Sigmoid colon (tissue), 7 donors: ENCODE data around the gene RNASE13. TPM values are rescaled to one million over a fixed set of nuclear protein-coding genes. Genes with fewer than 3 reads are reported as not detected.

Experiments
- DNase-seq: peaks from one replicate; pipeline ENCODE4 v3.0.0-alpha.2; 2019
- H3K27ac ChIP-seq, 4 donors: fragments of 200-600 bp; sonication (generic); one replicate each; pipeline ENCODE4 v1.5.1; 2016 to 2019; ENCODE audit warnings: mild to moderate bottlenecking in 1 of 4
- H3K27me3 ChIP-seq, 3 donors: fragments of 200-600 bp; sonication (generic); one replicate each; pipeline ENCODE4 v1.5.1; 2019; ENCODE audit warnings: mild to moderate bottlenecking in 1 of 3
- H3K36me3 ChIP-seq, 4 donors: fragments of 200-600 bp; sonication (generic); one replicate each; pipeline ENCODE4 v1.5.1; 2016 to 2019
- H3K4me1 ChIP-seq, 4 donors: fragments of 200-600 bp; sonication (generic); one replicate each; pipeline ENCODE4 v1.5.1; 2017 to 2019
- H3K4me3 ChIP-seq, 4 donors: fragments of 200-600 bp; sonication (generic); one replicate each; pipeline ENCODE4 v1.5.1; 2017 to 2019; ENCODE audit warnings: mild to moderate bottlenecking in 2 of 4, moderate library complexity in 1 of 4
- H3K9me3 ChIP-seq, 4 donors: fragments of 200-600 bp in 3 of 4; sonication (generic) in 3 of 4; one replicate each; pipeline versions ENCODE4 v1.5.1 to v1.6.1; 2013 to 2019
- CTCF ChIP-seq, 4 experiments: fragments of 450-650 bp in 3 of 4; fragments of 200-600 bp in 1 of 4; IDR thresholded peaks; one replicate each; pipeline ENCODE4 v1.5.1; 2016 to 2019; ENCODE audit warnings: antibody characterized with exemption in 4 of 4, mild to moderate bottlenecking in 3 of 4, moderate library complexity in 2 of 4
- EP300 ChIP-seq, 4 donors: sonication (generic); formaldehyde crosslinking; IDR thresholded peaks; one replicate each; pipeline ENCODE4 v1.6.1; 2017; ENCODE audit warnings: antibody characterized with exemption in 4 of 4
- POLR2A ChIP-seq, 2 donors: fragments of 450-650 bp; IDR thresholded peaks; one replicate each; pipeline ENCODE4 v1.6.1; 2016; ENCODE audit warnings: antibody characterized with exemption in 2 of 2, mild to moderate bottlenecking in 2 of 2, moderate library complexity in 2 of 2
- POLR2AphosphoS5 ChIP-seq, 4 donors: sonication (generic); formaldehyde crosslinking; IDR thresholded peaks; one replicate each; pipeline ENCODE4 v1.6.1; 2017; ENCODE audit warnings: antibody characterized with exemption in 4 of 4
- WGBS, 2 donors: extraction: QIAGEN DNeasy Blood & Tissue Kit; methylation state at CpG; one replicate each; pipeline ENCODE4 v1.1.7; 2013; 5-methylcytosine and 5-hydroxymethylcytosine counted together
- intact Hi-C: fragments of 100-400 bp; cut with DNase I; formaldehyde crosslinking; loops from one replicate; pipeline ENCODE4 v1.15.1; 2023
- polyA plus RNA-seq, 3 donors: library from polyadenylated mRNA; stranded (reverse); fragments of 200-250 nt; gene quantifications; one replicate each; pipeline ENCODE4 v1.2.3, GENCODE V29; 2013
- total RNA-seq, 4 donors: library from RNA; depleted of rRNA; stranded (reverse); fragments of >200 nt; gene quantifications; one replicate each; pipeline ENCODE4 v1.1.0, GENCODE V29; 2016
- donor health status: healthy with polysubstance abuse.
- donor health status: Bipolar disorder and iron deficiency.
- donor health status: healthy.

RNASE13 gene
- total and polyA plus RNA-seq, 7 donors, result not detected

GRCh38 chr14:21019366-21019765, 15.2 kb downstream of the RNASE13 start:
- DNase-seq, result no peak
- intact Hi-C loops, result no loop called here
- H3K9me3 ChIP-seq, result no peaks in the 10 kb centered on the region
- peaks cover 17 to 64% (median 36%) of the 10 kb centered on the region in 4 donors for H3K36me3 ChIP-seq
- 76 to 85% methylated on average over 1 of the region's 1 CpG for WGBS, 2 donors
- H3K27me3 ChIP-seq, result no peaks in the 10 kb centered on the region
- H3K4me1 ChIP-seq, result peaks cover 0 to 39% (median 20%) of the 10 kb centered on the region in 4 donors
- TF ChIP-seq POLR2AphosphoS5 (IDR thresholded peaks at IDR 0.05) (no peak), EP300 (IDR thresholded peaks at IDR 0.05) (no peak), CTCF (IDR thresholded peaks at IDR 0.05) (no peak), POLR2A (IDR thresholded peaks at IDR 0.05) (no peak)
- no peak overlapping the region for H3K27ac ChIP-seq
- no peak overlapping the region for H3K4me3 ChIP-seq

- Histone ChIP-seq H3K9me3 (no peaks in the 10 kb centered on the region), H3K27ac (no peak overlapping the region), H3K4me3 (no peak overlapping the region), H3K36me3 (peaks cover 17 to 64% (median 36%) of the 10 kb centered on the region in 4 donors), H3K4me1 (peaks cover 0 to 35% (median 17%) of the 10 kb centered on the region in 4 donors), H3K27me3 (no peaks in the 10 kb centered on the region)
- WGBS, 2 donors, result 92 to 95% methylated on average over 3 of the region's 3 CpGs
- TF ChIP-seq CTCF (IDR thresholded peaks at IDR 0.05) (no peak), POLR2A (IDR thresholded peaks at IDR 0.05) (no peak), POLR2AphosphoS5 (IDR thresholded peaks at IDR 0.05) (no peak), EP300 (IDR thresholded peaks at IDR 0.05) (no peak)
- no peak for DNase-seq
- intact Hi-C loops, result no loop called here
Observed at GRCh38 chr14:21018781-21019180, 15.8 kb downstream of the RNASE13 start.

- Histone ChIP-seq H3K9me3 (no peaks in the 10 kb centered on the region), H3K27ac (no peak overlapping the region), H3K36me3 (peaks cover 17 to 64% (median 36%) of the 10 kb centered on the region in 4 donors), H3K4me3 (no peak overlapping the region), H3K4me1 (peaks cover 0 to 30% (median 14%) of the 10 kb centered on the region in 4 donors), H3K27me3 (no peaks in the 10 kb centered on the region)
- DNase-seq, result no peak
- TF ChIP-seq EP300 (IDR thresholded peaks at IDR 0.05) (no peak), POLR2A (IDR thresholded peaks at IDR 0.05) (no peak), CTCF (IDR thresholded peaks at IDR 0.05) (no peak), POLR2AphosphoS5 (IDR thresholded peaks at IDR 0.05) (no peak)
- whole genome bisulfite sequencing, 2 donors, result 64 to 84% methylated on average over 7 of the region's 7 CpGs
- intact Hi-C loops, result no loop called here
Observed at GRCh38 chr14:21018286-21018685, 16.3 kb downstream of the RNASE13 start.

GRCh38 chr14:21017528-21018245, 16.9 kb downstream of the RNASE13 start:
- no peak for DNase-seq
- Histone ChIP-seq H3K4me3 (no peak overlapping the region), H3K9me3 (no peaks in the 10 kb centered on the region), H3K27me3 (no peaks in the 10 kb centered on the region), H3K4me1 (peaks cover 0 to 24% (median 8%) of the 10 kb centered on the region in 4 donors), H3K36me3 (peaks cover 17 to 63% (median 36%) of the 10 kb centered on the region in 4 donors), H3K27ac (peak overlapping the region in 1 of 4 donors; percentile 6)
- intact Hi-C loops, result no loop called here
- WGBS, 2 donors, result 78 to 79% methylated on average over 28 of the region's 28 CpGs
- no peak for TF ChIP-seq CTCF (IDR thresholded peaks at IDR 0.05)
- TF ChIP-seq POLR2A (IDR thresholded peaks at IDR 0.05), result no peak
- no peak for TF ChIP-seq POLR2AphosphoS5 (IDR thresholded peaks at IDR 0.05)
- no peak for TF ChIP-seq EP300 (IDR thresholded peaks at IDR 0.05)
